ENCODE measurements around the gene TSPAN17. TPM values are rescaled to one million over a fixed set of nuclear protein-coding genes. Genes with fewer than 3 reads are reported as not detected.

The TSPAN17 gene
- total RNA-seq, 2 donors from 2014 or later = 25.3 to 31.8 TPM

GRCh38 chr5:176673651-176674583 is 26.6 kb downstream of the TSPAN17 start:
- no peak for DNase-seq
- Mint-ChIP-seq H3K36me3 (ENCODE audit: insufficient read depth in 2 of 2) (no peaks in the 10 kb centered on the region), H3K4me3 (no peak overlapping the region), H3K27ac (no peak overlapping the region), H3K9me3 (no peaks in the 10 kb centered on the region), H3K4me1 (ENCODE audit: low read depth) (no peaks in the 10 kb centered on the region), H3K27me3 (ENCODE audit: low read depth) (peaks cover 35% of the 10 kb centered on the region)
- no peak for ATAC-seq (replicated peaks in 1 of 2)

- H3K36me3 Mint-ChIP-seq (ENCODE audit: insufficient read depth in 2 of 2) = no peaks in the 10 kb centered on the region
- H3K27me3 Mint-ChIP-seq (ENCODE audit: low read depth) = peaks cover 44% of the 10 kb centered on the region
- ATAC-seq (replicated peaks in 1 of 2) = no peak
- no peaks in the 10 kb centered on the region for H3K4me1 Mint-ChIP-seq (ENCODE audit: low read depth)
- H3K27ac Mint-ChIP-seq = no peak overlapping the region
- no peaks in the 10 kb centered on the region for H3K9me3 Mint-ChIP-seq
- H3K4me3 Mint-ChIP-seq = no peak overlapping the region
- no peak for DNase-seq
These were observed 27.5 kb downstream of the TSPAN17 start for GRCh38 chr5:176674799-176675198.

DNA sequence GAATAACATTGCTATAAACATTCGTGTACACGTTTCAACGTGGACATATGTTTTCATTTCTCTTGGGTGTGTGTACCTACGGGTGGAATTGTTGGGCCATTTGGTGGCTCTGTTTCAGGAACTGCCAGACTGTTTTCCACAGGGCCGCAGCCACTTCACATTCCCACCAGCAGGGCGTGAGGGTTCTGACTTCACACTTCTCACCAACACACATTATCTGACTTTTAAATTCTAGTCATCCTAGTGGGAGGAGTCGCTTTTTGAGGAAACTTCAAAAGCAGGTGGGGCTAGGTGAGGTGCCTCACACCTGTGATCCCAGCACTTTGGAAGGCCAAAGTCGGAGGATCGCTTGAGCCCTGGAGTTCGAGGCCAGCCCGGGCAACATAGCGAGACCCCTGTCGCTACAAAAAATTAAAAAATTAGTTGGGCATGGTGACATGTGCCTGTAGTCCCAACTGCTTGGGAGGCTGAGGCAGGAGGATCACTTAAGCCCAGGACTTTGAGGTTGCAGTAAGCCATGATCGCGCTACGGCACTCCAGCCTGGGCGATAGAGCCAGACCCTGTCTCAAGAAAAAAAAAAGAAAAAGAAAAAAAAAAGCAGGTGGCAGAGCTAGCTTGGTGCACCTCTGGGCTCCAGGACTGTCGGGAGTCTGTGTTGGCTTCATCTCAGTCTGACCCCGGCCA is 28.5 kb downstream of the TSPAN17 start:
- H3K4me3 Mint-ChIP-seq = no peak overlapping the region
- DNase-seq = no peak
- H3K36me3 Mint-ChIP-seq (ENCODE audit: insufficient read depth in 2 of 2) = no peaks in the 10 kb centered on the region
- H3K9me3 Mint-ChIP-seq = no peaks in the 10 kb centered on the region
- peaks cover 48% of the 10 kb centered on the region for H3K27me3 Mint-ChIP-seq (ENCODE audit: low read depth)
- H3K27ac Mint-ChIP-seq = no peak overlapping the region
- no peaks in the 10 kb centered on the region for H3K4me1 Mint-ChIP-seq (ENCODE audit: low read depth)
- ATAC-seq (replicated peaks in 1 of 2) = no peak

DNA sequence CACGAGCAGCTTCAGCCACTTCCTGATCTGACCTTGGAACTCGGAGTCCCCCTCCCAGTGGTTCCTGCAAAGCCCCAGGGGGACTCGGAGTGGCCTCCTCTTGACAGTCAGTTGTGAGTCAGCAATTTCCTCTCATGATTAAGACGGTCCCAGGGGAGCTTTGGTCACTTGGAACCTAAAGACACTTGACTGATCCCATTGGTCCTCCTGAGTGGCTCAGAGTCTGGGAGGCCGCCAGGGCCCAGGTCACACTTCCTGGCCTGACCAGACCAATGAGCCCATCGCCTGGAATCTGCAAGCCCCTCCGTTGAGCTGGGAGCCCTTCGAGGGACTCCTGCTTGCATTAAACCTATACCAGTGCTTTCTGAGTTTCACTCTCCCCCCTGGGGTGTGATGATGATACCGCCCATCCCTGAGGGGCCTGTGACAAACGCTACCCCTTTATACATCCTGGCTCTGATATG is 29.1 kb downstream of the TSPAN17 start:
- no peaks in the 10 kb centered on the region for H3K4me1 Mint-ChIP-seq (ENCODE audit: low read depth)
- H3K36me3 Mint-ChIP-seq (ENCODE audit: insufficient read depth in 2 of 2) = no peaks in the 10 kb centered on the region
- DNase-seq (no peak), ATAC-seq (replicated peaks in 1 of 2) (no peak)
- H3K27me3 Mint-ChIP-seq (ENCODE audit: low read depth) = peaks cover 47% of the 10 kb centered on the region
- H3K4me3 Mint-ChIP-seq = no peak overlapping the region
- H3K27ac Mint-ChIP-seq = no peak overlapping the region
- H3K9me3 Mint-ChIP-seq = no peaks in the 10 kb centered on the region

- Mint-ChIP-seq H3K27ac (no peak overlapping the region), H3K27me3 (ENCODE audit: low read depth) (peaks cover 50% of the 10 kb centered on the region), H3K9me3 (no peaks in the 10 kb centered on the region), H3K4me3 (no peak overlapping the region), H3K36me3 (ENCODE audit: insufficient read depth in 2 of 2) (no peaks in the 10 kb centered on the region), H3K4me1 (ENCODE audit: low read depth) (no peaks in the 10 kb centered on the region)
- ATAC-seq (replicated peaks in 1 of 2) = no peak
- no peak for DNase-seq
These were observed 30.1 kb downstream of the TSPAN17 start for GRCh38 chr5:176677209-176677939.

DNA sequence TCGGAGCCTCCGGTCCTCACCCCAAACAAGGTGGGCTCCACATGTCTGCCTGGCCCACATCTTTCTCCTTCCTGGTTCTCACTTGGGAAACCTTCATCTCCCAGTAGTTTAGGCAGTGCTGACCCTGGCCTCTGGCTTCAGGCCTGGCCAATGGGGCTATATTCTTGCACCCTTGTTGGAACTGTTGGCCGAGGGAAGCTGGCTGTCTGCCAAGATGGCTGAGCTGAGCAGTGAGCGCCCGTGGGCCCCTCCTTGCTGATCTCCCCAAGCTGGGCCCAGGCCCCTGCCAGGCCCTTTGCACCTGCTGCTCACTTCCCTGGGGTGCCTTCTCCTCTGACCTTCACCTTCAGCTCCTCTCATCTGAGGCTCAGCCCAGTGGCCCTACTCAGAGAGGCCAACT is 31.3 kb downstream of the TSPAN17 start:
- Mint-ChIP-seq H3K36me3 (ENCODE audit: insufficient read depth in 2 of 2) (no peaks in the 10 kb centered on the region), H3K4me3 (no peak overlapping the region), H3K27me3 (ENCODE audit: low read depth) (peaks cover 53% of the 10 kb centered on the region), H3K9me3 (no peaks in the 10 kb centered on the region), H3K4me1 (ENCODE audit: low read depth) (no peaks in the 10 kb centered on the region), H3K27ac (no peak overlapping the region)
- DNase-seq (no peak), ATAC-seq (replicated peaks in 1 of 2) (no peak)

DNA sequence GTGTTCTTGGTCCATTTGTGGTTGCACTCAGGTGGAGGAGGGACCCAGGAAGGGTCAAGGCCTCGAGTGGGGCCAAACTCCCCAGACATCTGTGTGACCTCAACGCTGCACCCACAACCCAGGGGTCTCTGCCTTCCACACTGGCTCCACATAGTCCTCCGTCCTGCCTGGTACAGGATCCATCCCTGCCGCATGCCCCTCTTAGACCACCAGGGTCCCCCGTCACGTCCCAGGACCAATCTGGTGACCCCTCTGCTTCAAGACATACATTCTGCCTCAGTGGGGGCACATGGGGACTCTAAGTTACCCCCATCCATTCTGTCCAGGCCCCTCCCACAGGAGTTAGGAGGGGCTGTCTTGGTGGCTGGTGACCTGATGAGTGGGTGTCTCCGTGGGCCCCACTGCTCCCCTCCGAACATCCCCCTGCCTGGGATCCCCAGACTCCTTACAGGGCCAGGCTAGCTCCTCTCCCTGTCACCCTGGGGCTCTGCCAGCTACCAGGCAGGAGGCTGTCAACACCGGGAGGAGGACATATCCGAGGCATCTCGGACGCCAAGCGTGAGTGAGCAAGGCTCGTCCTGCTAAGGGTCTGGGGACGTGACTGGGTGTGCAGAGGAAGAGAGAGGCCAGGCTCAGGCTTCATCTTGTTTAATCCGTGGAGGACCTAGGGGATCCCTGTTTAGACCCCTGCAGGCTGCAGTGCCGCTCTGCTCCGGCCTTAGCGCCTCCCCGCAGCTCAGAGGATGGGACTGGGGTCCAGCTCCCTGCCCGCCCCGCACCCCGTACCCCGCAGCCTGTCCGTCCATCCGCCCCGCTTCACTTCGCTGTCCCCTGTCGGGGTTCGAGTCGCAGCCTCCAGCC is 32.3 kb downstream of the TSPAN17 start:
- Mint-ChIP-seq H3K36me3 (ENCODE audit: insufficient read depth in 2 of 2) (no peaks in the 10 kb centered on the region), H3K27me3 (ENCODE audit: low read depth) (peaks cover 57% of the 10 kb centered on the region), H3K9me3 (peaks cover 0 to 4% of the 10 kb centered on the region in 2 donors), H3K27ac (no peak overlapping the region), H3K4me1 (ENCODE audit: low read depth) (no peaks in the 10 kb centered on the region), H3K4me3 (no peak overlapping the region)
- no peak for ATAC-seq (replicated peaks in 1 of 2)
- DNase-seq = no peak

DNA sequence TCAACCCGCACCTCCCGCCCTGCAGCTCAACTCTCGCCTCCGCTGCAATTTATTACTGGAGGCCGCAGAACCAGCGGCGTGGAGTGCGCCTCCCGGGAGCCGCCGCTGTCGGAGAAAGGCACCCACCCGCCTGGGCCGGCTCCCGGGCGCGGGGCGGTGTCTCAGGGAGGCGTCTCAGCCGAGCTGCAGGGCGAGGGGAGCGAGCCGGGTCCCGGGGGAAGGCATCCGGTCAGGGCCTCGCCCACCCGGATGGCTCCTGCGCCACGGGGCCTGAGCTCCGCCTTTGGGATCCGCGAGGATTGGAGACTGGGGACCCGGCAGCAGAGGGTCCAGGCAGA is 32.9 kb downstream of the TSPAN17 start:
- Mint-ChIP-seq H3K36me3 (ENCODE audit: insufficient read depth in 2 of 2) (peaks cover 2% of the 10 kb centered on the region in 2 donors), H3K4me3 (no peak overlapping the region), H3K9me3 (peaks cover 2 to 7% of the 10 kb centered on the region in 2 donors), H3K4me1 (ENCODE audit: low read depth) (no peaks in the 10 kb centered on the region), H3K27ac (no peak overlapping the region), H3K27me3 (ENCODE audit: low read depth) (peaks cover 63% of the 10 kb centered on the region)
- DNase-seq = no peak
- ATAC-seq (replicated peaks in 1 of 2) = no peak

GRCh38 chr5:176682016-176682531 is 34.8 kb downstream of the TSPAN17 start:
- Mint-ChIP-seq H3K27ac (no peak overlapping the region), H3K27me3 (ENCODE audit: low read depth) (peaks cover 65% of the 10 kb centered on the region), H3K36me3 (ENCODE audit: insufficient read depth in 2 of 2) (peaks cover 2 to 4% of the 10 kb centered on the region in 2 donors), H3K4me1 (ENCODE audit: low read depth) (no peaks in the 10 kb centered on the region), H3K4me3 (no peak overlapping the region), H3K9me3 (peaks cover 3 to 7% of the 10 kb centered on the region in 2 donors)
- DNase-seq (no peak), ATAC-seq (replicated peaks in 1 of 2) (no peak)

DNA sequence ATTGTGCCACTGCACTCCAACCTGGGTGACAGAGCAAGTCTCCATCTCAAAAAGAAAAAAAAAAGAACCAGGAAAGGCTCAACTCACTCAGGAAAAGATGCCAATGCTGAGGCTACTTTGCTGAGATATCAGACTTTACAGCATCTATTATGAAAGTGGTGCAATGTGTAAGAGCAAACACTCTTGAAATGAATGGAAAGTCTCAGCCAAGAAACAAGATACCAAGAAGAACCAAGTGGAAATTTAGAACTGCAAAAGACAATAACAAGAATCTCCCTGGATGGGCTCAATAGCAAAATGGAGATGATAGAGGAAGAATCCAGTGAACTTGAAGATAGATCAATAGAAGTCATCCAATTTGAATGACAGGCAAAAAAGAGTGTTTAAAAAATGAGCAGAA is 37.7 kb downstream of the TSPAN17 start:
- Mint-ChIP-seq H3K4me3 (peak overlapping the region in 1 of 2 donors; percentile 19), H3K9me3 (peaks cover 3 to 7% of the 10 kb centered on the region in 2 donors), H3K36me3 (ENCODE audit: insufficient read depth in 2 of 2) (peaks cover 2 to 4% of the 10 kb centered on the region in 2 donors), H3K4me1 (ENCODE audit: low read depth) (no peaks in the 10 kb centered on the region), H3K27ac (no peak overlapping the region), H3K27me3 (ENCODE audit: low read depth) (peaks cover 47% of the 10 kb centered on the region)
- no peak for ATAC-seq (replicated peaks in 1 of 2)
- no peak for DNase-seq

DNA sequence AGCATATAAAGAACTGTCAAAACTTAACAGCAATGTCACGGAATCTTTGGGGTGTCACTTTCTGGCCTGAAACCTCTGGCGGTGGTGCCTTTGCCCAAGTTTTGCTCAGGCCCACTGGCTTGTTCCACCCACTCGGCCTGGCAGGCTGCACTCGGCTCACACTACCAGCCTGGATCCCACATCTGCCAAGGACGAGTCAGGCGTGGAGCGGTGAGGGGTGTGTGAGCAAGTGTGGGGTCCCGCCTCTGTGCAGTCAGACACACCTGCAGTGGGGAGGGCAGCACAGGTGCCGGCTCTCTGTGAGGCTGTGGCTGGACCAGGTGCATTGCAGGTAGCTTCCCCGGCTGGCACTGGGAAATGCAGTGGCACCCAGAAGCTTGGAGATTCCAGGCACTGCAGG is 40.0 kb downstream of the TSPAN17 start:
- no peak for ATAC-seq (replicated peaks in 1 of 2)
- Mint-ChIP-seq H3K27me3 (ENCODE audit: low read depth) (peaks cover 45% of the 10 kb centered on the region), H3K4me1 (ENCODE audit: low read depth) (no peaks in the 10 kb centered on the region), H3K27ac (no peak overlapping the region), H3K4me3 (no peak overlapping the region), H3K36me3 (ENCODE audit: insufficient read depth in 2 of 2) (peaks cover 2 to 4% of the 10 kb centered on the region in 2 donors), H3K9me3 (peaks cover 3 to 7% of the 10 kb centered on the region in 2 donors)
- DNase-seq = no peak

- Mint-ChIP-seq H3K4me1 (ENCODE audit: low read depth) (no peaks in the 10 kb centered on the region), H3K27ac (no peak overlapping the region), H3K4me3 (no peak overlapping the region), H3K9me3 (peaks cover 3 to 7% of the 10 kb centered on the region in 2 donors), H3K36me3 (ENCODE audit: insufficient read depth in 2 of 2) (peaks cover 2 to 4% of the 10 kb centered on the region in 2 donors), H3K27me3 (ENCODE audit: low read depth) (peaks cover 45% of the 10 kb centered on the region)
- no peak for DNase-seq
- no peak for ATAC-seq (replicated peaks in 1 of 2)
These were observed 40.6 kb downstream of the TSPAN17 start for GRCh38 chr5:176687881-176688280.

Data from activated T-cell treated with anti-CD3 and anti-CD28 coated beads, Interleukin-2, amount 50 U/mL, for 72 hours (primary cell).